Measurements from ENCODE around the gene ANO7. TPM values are rescaled to one million over a fixed set of nuclear protein-coding genes. Genes with fewer than 3 reads are reported as not detected.
A peak's percentile ranks its signal among the peaks of the same experiment; 100 is the strongest.

Gene ANO7
- total RNA-seq, 1 donor from 2014 or later = 16.1 TPM

DNA sequence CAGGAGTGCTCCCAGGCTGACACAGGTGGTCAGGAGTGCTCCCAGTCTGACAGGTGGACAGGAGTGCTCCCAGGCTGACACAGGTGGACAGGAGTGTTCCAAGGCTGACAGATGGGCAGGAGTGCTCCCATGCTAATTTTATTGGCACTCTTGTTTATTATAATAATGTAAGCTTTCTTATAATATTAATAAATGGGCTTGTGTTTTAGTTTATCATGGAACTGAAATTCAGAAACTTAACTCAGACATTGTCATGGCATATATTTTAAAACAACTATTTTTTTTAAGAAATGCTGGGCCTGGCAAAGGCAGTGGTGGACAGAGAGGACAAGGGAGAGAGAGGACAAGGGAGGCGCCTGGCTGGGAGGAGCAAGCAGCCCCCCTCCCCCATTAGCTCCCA, 18.7 kb downstream of the ANO7 start:
- H3K4me1 Mint-ChIP-seq (ENCODE audit: unreplicated experiment) = no peaks in the 10 kb centered on the region
- peaks cover 3% of the 10 kb centered on the region for H3K36me3 Mint-ChIP-seq (ENCODE audit: low read depth, unreplicated experiment)
- H3K27ac Mint-ChIP-seq (ENCODE audit: unreplicated experiment) = no peak overlapping the region
- no peak overlapping the region for H3K4me3 Mint-ChIP-seq (ENCODE audit: unreplicated experiment)
- DNase-seq (ENCODE audit: low spot score) = no peak
- H3K9me3 Mint-ChIP-seq (ENCODE audit: unreplicated experiment) = no peaks in the 10 kb centered on the region
- H3K27me3 Mint-ChIP-seq (ENCODE audit: unreplicated experiment) = peaks cover 14% of the 10 kb centered on the region
- TF ChIP-seq, protein P1, sequence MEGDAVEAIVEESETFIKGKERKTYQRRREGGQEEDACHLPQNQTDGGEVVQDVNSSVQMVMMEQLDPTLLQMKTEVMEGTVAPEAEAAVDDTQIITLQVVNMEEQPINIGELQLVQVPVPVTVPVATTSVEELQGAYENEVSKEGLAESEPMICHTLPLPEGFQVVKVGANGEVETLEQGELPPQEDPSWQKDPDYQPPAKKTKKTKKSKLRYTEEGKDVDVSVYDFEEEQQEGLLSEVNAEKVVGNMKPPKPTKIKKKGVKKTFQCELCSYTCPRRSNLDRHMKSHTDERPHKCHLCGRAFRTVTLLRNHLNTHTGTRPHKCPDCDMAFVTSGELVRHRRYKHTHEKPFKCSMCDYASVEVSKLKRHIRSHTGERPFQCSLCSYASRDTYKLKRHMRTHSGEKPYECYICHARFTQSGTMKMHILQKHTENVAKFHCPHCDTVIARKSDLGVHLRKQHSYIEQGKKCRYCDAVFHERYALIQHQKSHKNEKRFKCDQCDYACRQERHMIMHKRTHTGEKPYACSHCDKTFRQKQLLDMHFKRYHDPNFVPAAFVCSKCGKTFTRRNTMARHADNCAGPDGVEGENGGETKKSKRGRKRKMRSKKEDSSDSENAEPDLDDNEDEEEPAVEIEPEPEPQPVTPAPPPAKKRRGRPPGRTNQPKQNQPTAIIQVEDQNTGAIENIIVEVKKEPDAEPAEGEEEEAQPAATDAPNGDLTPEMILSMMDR (IDR thresholded peaks at IDR 0.05; ENCODE audit: unreplicated experiment) = no peak

DNA sequence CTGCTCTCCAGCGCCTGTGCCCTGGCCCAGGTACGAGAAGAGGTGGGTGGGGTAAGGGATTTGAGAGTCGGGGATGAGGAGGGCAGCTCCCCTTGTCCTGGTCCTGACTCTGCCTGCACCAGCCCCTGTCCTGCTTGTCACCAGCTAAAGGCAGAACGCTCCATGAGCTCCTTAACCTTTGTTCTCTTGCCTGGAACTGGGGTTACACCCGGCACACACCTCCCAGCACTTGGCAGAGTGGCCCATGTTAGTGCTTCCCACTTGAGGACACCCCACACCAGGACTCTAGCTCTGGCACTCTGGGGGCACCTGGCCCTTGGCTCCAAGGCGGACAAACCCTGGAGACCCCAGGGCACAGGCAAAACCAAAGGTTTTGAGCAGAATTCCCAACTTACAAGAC, 19.2 kb downstream of the ANO7 start:
- DNase-seq (ENCODE audit: low spot score) = no peak
- TF ChIP-seq, protein P1 (IDR thresholded peaks at IDR 0.05; ENCODE audit: unreplicated experiment) = no peak
- H3K4me1 Mint-ChIP-seq (ENCODE audit: unreplicated experiment) = no peaks in the 10 kb centered on the region
- no peaks in the 10 kb centered on the region for H3K9me3 Mint-ChIP-seq (ENCODE audit: unreplicated experiment)
- no peak overlapping the region for H3K27ac Mint-ChIP-seq (ENCODE audit: unreplicated experiment)
- no peak overlapping the region for H3K4me3 Mint-ChIP-seq (ENCODE audit: unreplicated experiment)
- peaks cover 3% of the 10 kb centered on the region for H3K36me3 Mint-ChIP-seq (ENCODE audit: low read depth, unreplicated experiment)
- H3K27me3 Mint-ChIP-seq (ENCODE audit: unreplicated experiment) = peaks cover 14% of the 10 kb centered on the region

DNA sequence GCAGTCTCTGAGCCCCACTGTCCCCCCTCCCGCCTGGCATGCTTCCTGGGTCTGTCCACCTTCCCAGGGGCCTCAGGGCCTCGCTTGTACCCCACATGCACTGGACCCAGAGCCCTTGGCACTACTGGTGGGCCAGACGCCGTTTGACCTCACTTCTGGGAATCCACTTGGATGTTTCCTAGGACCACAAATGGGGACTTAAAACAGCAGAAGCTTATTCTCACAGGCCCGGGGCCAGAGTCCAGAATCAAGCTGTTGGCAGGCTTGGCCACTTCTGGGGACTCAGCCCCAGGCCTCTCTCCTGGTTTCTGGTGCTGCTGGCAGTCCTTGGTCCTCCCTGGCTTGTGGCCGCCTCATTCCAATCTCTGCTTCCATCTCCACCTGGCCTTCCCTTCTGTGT, 19.6 kb downstream of the ANO7 start:
- no peak for DNase-seq (ENCODE audit: low spot score)
- H3K36me3 Mint-ChIP-seq (ENCODE audit: low read depth, unreplicated experiment) = peaks cover 3% of the 10 kb centered on the region
- no peaks in the 10 kb centered on the region for H3K9me3 Mint-ChIP-seq (ENCODE audit: unreplicated experiment)
- peaks cover 14% of the 10 kb centered on the region for H3K27me3 Mint-ChIP-seq (ENCODE audit: unreplicated experiment)
- H3K4me1 Mint-ChIP-seq (ENCODE audit: unreplicated experiment) = no peaks in the 10 kb centered on the region
- no peak overlapping the region for H3K27ac Mint-ChIP-seq (ENCODE audit: unreplicated experiment)
- TF ChIP-seq, protein P1 (IDR thresholded peaks at IDR 0.05; ENCODE audit: unreplicated experiment) = no peak
- no peak overlapping the region for H3K4me3 Mint-ChIP-seq (ENCODE audit: unreplicated experiment)

DNA sequence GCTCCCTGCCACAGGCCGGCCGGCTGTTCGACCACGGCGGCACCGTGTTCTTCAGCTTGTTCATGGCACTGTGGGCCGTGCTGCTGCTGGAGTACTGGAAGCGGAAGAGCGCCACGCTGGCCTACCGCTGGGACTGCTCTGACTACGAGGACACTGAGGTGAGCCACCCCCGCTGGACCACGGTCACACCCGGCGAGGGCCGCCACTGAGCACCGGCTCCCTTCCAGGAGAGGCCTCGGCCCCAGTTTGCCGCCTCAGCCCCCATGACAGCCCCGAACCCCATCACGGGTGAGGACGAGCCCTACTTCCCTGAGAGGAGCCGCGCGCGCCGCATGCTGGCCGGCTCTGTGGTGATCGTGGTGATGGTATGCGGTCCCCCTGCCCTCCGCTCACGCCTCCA, 20.8 kb downstream of the ANO7 start:
- Mint-ChIP-seq H3K36me3 (ENCODE audit: low read depth, unreplicated experiment) (peaks cover 3% of the 10 kb centered on the region), H3K4me3 (ENCODE audit: unreplicated experiment) (no peak overlapping the region), H3K27me3 (ENCODE audit: unreplicated experiment) (peaks cover 19% of the 10 kb centered on the region), H3K4me1 (ENCODE audit: unreplicated experiment) (no peaks in the 10 kb centered on the region), H3K9me3 (ENCODE audit: unreplicated experiment) (no peaks in the 10 kb centered on the region), H3K27ac (ENCODE audit: unreplicated experiment) (no peak overlapping the region)
- DNase-seq (ENCODE audit: low spot score) = no peak
- TF ChIP-seq, protein P1 (IDR thresholded peaks at IDR 0.05; ENCODE audit: unreplicated experiment) = no peak

DNA sequence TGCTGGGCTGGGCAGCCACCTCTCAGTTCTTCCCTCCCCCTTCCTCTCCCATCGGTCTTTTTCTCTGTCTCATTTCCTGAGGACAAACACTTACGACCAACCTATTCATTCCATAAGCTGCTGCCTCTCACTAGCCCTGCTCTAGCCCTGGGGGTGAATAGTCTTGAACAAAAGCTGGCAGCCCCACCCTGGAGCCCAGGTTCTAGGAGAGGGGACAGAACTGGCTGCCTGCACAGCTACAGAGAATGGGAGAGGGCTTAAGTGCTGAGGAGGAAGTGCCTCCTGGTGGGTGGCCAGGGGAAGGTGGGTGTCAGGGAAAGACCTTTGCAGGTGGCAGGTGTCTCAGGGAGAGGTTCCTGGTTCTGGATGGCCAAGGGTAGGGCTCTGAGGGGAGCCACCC, 22.8 kb downstream of the ANO7 start:
- Mint-ChIP-seq H3K4me1 (ENCODE audit: unreplicated experiment) (no peaks in the 10 kb centered on the region), H3K36me3 (ENCODE audit: low read depth, unreplicated experiment) (peaks cover 3% of the 10 kb centered on the region), H3K27ac (ENCODE audit: unreplicated experiment) (peak overlapping the region; percentile 30), H3K27me3 (ENCODE audit: unreplicated experiment) (peaks cover 19% of the 10 kb centered on the region), H3K4me3 (ENCODE audit: unreplicated experiment) (no peak overlapping the region), H3K9me3 (ENCODE audit: unreplicated experiment) (no peaks in the 10 kb centered on the region)
- DNase-seq (ENCODE audit: low spot score) = no peak
- TF ChIP-seq, protein P1 (IDR thresholded peaks at IDR 0.05; ENCODE audit: unreplicated experiment) = no peak
